Ovary (tissue), 9 donors: ENCODE results near the gene SETD6. TPM values are rescaled to one million over a fixed set of nuclear protein-coding genes. Genes with fewer than 3 reads are reported as not detected.

Experiments used
- DNase-seq, 5 donors: peaks; one replicate each; pipeline ENCODE4 v3.0.0-alpha.2; 2019 to 2020
- H3K27ac ChIP-seq, 2 donors: fragments of 200-600 bp; one replicate each; pipeline versions ENCODE4 v1.5.1 to v1.8.0; 2019 to 2022
- H3K27me3 ChIP-seq: fragments of 200-600 bp; one replicate; pipeline ENCODE4 v1.8.0; 2022
- H3K36me3 ChIP-seq: fragments of 200-600 bp; sonication (generic); one replicate; pipeline ENCODE4 v1.5.1; 2019
- H3K4me1 ChIP-seq: one replicate; pipeline ENCODE4 v1.8.1; 2013; ENCODE audit warnings: mild to moderate bottlenecking, moderate library complexity; ENCODE audit not compliant: insufficient read depth
- H3K4me3 ChIP-seq: fragments of 200-600 bp; sonication (generic); one replicate; pipeline ENCODE4 v1.5.1; 2017
- H3K9me3 ChIP-seq, 2 donors: fragments of 200-600 bp in 1 of 2; sonication (generic) in 1 of 2; one replicate each; pipeline versions ENCODE4 v1.5.1 to v1.8.1; 2013 to 2019; ENCODE audit warnings: mild to moderate bottlenecking in 1 of 2, moderate library complexity in 1 of 2
- CTCF ChIP-seq, 3 donors: fragments of 450-650 bp in 2 of 3; fragments of 200-600 bp in 1 of 3; IDR thresholded peaks; one replicate each; pipeline versions ENCODE4 v1.5.1 to v1.8.0; 2016 to 2022; ENCODE audit warnings: antibody characterized with exemption in 3 of 3, mild to moderate bottlenecking in 1 of 3
- EP300 ChIP-seq: sonication (generic); formaldehyde crosslinking; IDR thresholded peaks from one replicate; pipeline ENCODE4 v1.6.1; 2017; ENCODE audit warnings: antibody characterized with exemption
- POLR2A ChIP-seq: fragments of 450-650 bp; IDR thresholded peaks from one replicate; pipeline ENCODE4 v1.6.1; 2017; ENCODE audit warnings: antibody characterized with exemption, mild to moderate bottlenecking, moderate library complexity
- WGBS, 3 donors: extraction: QIAGEN DNeasy Blood & Tissue Kit in 1 of 3; methylation state at CpG; one replicate each; pipeline versions ENCODE4 v1.1.5 to v1.1.7; 2013 to 2017; 5-methylcytosine and 5-hydroxymethylcytosine counted together
- intact Hi-C, 4 donors: fragments of 100-400 bp; cut with DNase I; formaldehyde crosslinking; loops; one replicate each; pipeline versions ENCODE4 v1.11.0 to v1.15.1; 2022 to 2023
- polyA plus RNA-seq, 2 donors: library from polyadenylated mRNA; stranded (reverse); fragments of 200-250 nt in 1 of 2; fragments of 350-450 nt in 1 of 2; fragmentation: Illumina TruSeq in 1 of 2; extraction: RNeasy Lipid Tissue Mini Kit (QIAGEN cat#74804) in 1 of 2; gene quantifications; one replicate each; pipeline ENCODE4 v1.2.3, GENCODE V29; 2013 to 2014
- total RNA-seq, 7 donors: library from RNA; depleted of rRNA in 2 of 7; stranded (reverse); fragments of >200 nt in 2 of 7; fragmentation: NEBNext Ultra II Directional in 3 of 7; extraction: Animal tissue kit (Norgen Biotek cat#: 25700) in 3 of 7; gene quantifications; one replicate each; pipeline versions ENCODE4 v1.1.0 to v1.2.4, GENCODE V29; 2016 to 2023
- donor health status: DM: no; HTN: no; CAD: no; lungs with moderate emphysema.
- donor health status: DM: no; HTN: no; CAD: no.
- donor health status: Bipolar disorder and iron deficiency.
- donor health status: DM: yes; HTN: yes; CAD: no.
- donor health status: DM: no; HTN: no; CAD: no.
- donor health status: DM: yes; HTN: yes; CAD: no.

SETD6 gene
- total and polyA plus RNA-seq, 9 donors = 12.5 to 28.4 (median 18.9) TPM

- 79 to 89% (median 81%) methylated on average over 10 of the region's 10 CpGs for WGBS, 3 donors
- Histone ChIP-seq H3K36me3 (no peaks in the 10 kb centered on the region), H3K27me3 (no peaks in the 10 kb centered on the region), H3K9me3 (no peaks in the 10 kb centered on the region), H3K4me3 (no peak overlapping the region), H3K4me1 (peaks cover 6% of the 10 kb centered on the region), H3K27ac (no peak overlapping the region)
- no peak for TF ChIP-seq EP300
- TF ChIP-seq CTCF (IDR thresholded peaks at IDR 0.05) = no peak
- no peak for TF ChIP-seq POLR2A
- peak in 1 of 5 donors; percentile 23 for DNase-seq
- intact Hi-C loops = loop anchor here in 2 of 4 donors (10.0 kb wide), 2 partner anchors 164 to 474 kb away; partner anchors contain the start of gene MMP15 (in 1 of the 2)
These were observed 16.2 kb upstream of the SETD6 start for GRCh38 chr16:58499092-58499511.

- Histone ChIP-seq H3K27ac (no peak within 1 kb of the TSS), H3K27me3 (no peaks in the 10 kb centered on the region), H3K9me3 (no peaks in the 10 kb centered on the region), H3K4me3 (peak within 1 kb of the TSS; percentile 28), H3K4me1 (peaks cover 6% of the 10 kb centered on the region), H3K36me3 (no peaks in the 10 kb centered on the region)
- intact Hi-C loops = loop anchor here in 3 of 4 donors (10.0 kb wide), 3 partner anchors 165 to 935 kb away; partner anchors contain the start of gene MMP15 (in 1 of the 3)
- 14 to 40% (median 18%) methylated on average over 20 to 24 of the region's 24 CpGs for WGBS, 3 donors
- peak in 2 of 5 donors; percentile 39 to 50 for DNase-seq
- TF ChIP-seq EP300 (no peak), POLR2A (no peak), CTCF (IDR thresholded peaks at IDR 0.05) (no peak)
These were observed 15.5 kb upstream of the SETD6 start, which contains the start of gene NDRG4 for GRCh38 chr16:58499615-58500351. Gene NDRG4 (plus strand): TSS chr16:58500143. CDS start chr16:58500249, 106 bp downstream.

GRCh38 chr16:58500430-58501241, 14.7 kb upstream of the SETD6 start:
- DNase-seq = peak in 1 of 5 donors; percentile 30
- WGBS, 3 donors = 5 to 17% (median 11%) methylated on average over 20 to 36 of the region's 36 CpGs
- H3K9me3 ChIP-seq = no peaks in the 10 kb centered on the region
- TF ChIP-seq EP300 (no peak), CTCF (IDR thresholded peaks at IDR 0.05) (no peak), POLR2A (no peak)
- peak overlapping the region; percentile 28 for H3K4me3 ChIP-seq
- H3K36me3 ChIP-seq = no peaks in the 10 kb centered on the region
- H3K4me1 ChIP-seq = peaks cover 6% of the 10 kb centered on the region
- intact Hi-C loops = loop anchor here in 1 of 4 donors (10.0 kb wide), 1 partner anchor 936 kb away; no protein-coding TSS in a partner anchor
- no peaks in the 10 kb centered on the region for H3K27me3 ChIP-seq
- H3K27ac ChIP-seq = no peak overlapping the region
